PC-3 (cell line): ENCODE data around the gene C20orf141. TPM values are rescaled to one million over a fixed set of nuclear protein-coding genes. Genes with fewer than 3 reads are reported as not detected.

ENCODE experiments used
- ATAC-seq: fragments of 200-7000 bp; cut with Tn5 transposase; 2 replicates; pipeline ENCODE4 v1.9.1; 2020; ENCODE audit warnings: mild to moderate bottlenecking, moderate library complexity
- BruUV-seq: library from RNA; stranded (reverse); fragments of 400-500 nt; replicated peaks from 2 replicates; lab custom pipeline; 2021; lab: Mats Ljungman, UMichigan
- CTCF ChIA-PET: fragments of 300-600 bp; sonication (Branson Sonifier 250); formaldehyde crosslinking; loops from one replicate; lab custom pipeline; 2022; ENCODE audit warnings: antibody characterized with exemption; lab: Charles Lee
- POLR2A ChIA-PET: fragments of 300-600 bp; sonication (Branson Sonifier 250); formaldehyde crosslinking; loops from one replicate; lab custom pipeline; 2022; ENCODE audit warnings: antibody characterized with exemption; ENCODE audit not compliant: unreplicated experiment; lab: Charles Lee
- DNase-seq: peaks from one replicate; pipeline ENCODE4 v3.0.0-alpha.2; 2015
- H2AFZ ChIP-seq: fragments of 300-600 bp; sonication (generic); 2 replicates; pipeline ENCODE4 v1.6.0; 2016; ENCODE audit warnings: antibody characterized with exemption, low read length
- H3F3A ChIP-seq: fragments of 300-600 bp; sonication (generic); one replicate; pipeline ENCODE4 v1.6.0; 2017; ENCODE audit warnings: antibody characterized with exemption, low read length, control low read depth, mild to moderate bottlenecking; ENCODE audit not compliant: unreplicated experiment
- H3K27ac ChIP-seq: fragments of 300-600 bp; sonication (generic); 2 replicates; pipeline ENCODE4 v1.5.1; 2016; ENCODE audit warnings: mild to moderate bottlenecking, low read length
- H3K27me3 ChIP-seq: fragments of 300-600 bp; sonication (generic); 2 replicates; pipeline ENCODE4 v1.6.1; 2016; ENCODE audit warnings: low read length, mixed read lengths
- H3K36me3 ChIP-seq: fragments of 300-600 bp; sonication (generic); 2 replicates; pipeline ENCODE4 v1.6.1; 2016; ENCODE audit warnings: low read depth, mixed run types, low read length, mixed read lengths
- H3K4me1 ChIP-seq: fragments of 300-600 bp; sonication (generic); 2 replicates; pipeline ENCODE4 v1.5.1; 2016; ENCODE audit warnings: low read length; ENCODE audit not compliant: insufficient read depth
- H3K4me2 ChIP-seq: fragments of 300-600 bp; sonication (generic); 2 replicates; pipeline ENCODE4 v1.6.0; 2016; ENCODE audit warnings: low read length
- H3K4me3 ChIP-seq: fragments of 300-600 bp; sonication (generic); 2 replicates; pipeline ENCODE4 v1.5.1; 2016; ENCODE audit warnings: mild to moderate bottlenecking, low read length, mixed read lengths
- H3K79me2 ChIP-seq: fragments of 300-600 bp; sonication (generic); 2 replicates; pipeline ENCODE4 v1.6.1; 2017; ENCODE audit warnings: low read length, mixed read lengths
- H3K9ac ChIP-seq: fragments of 300-600 bp; sonication (generic); 2 replicates; pipeline ENCODE4 v1.6.0; 2016; ENCODE audit warnings: mild to moderate bottlenecking, low read length
- H3K9me2 ChIP-seq: fragments of 300-600 bp; sonication (generic); replicated peaks from 2 replicates; pipeline ENCODE4 v1.6.1; 2016; ENCODE audit warnings: mixed run types, low read length, mixed read lengths
- H3K9me3 ChIP-seq: fragments of 300-600 bp; sonication (generic); 2 replicates; pipeline ENCODE4 v1.6.1; 2016; ENCODE audit warnings: low read length, mixed read lengths
- H4K20me1 ChIP-seq: fragments of 300-600 bp; sonication (generic); 2 replicates; pipeline ENCODE4 v1.6.1; 2016; ENCODE audit warnings: low read length, mixed read lengths
- EZH2 ChIP-seq: fragments of 300-600 bp; sonication (generic); IDR thresholded peaks from one replicate; pipeline ENCODE4 v1.6.1; 2017; ENCODE audit warnings: antibody characterized with exemption, mild to moderate bottlenecking, low read length; ENCODE audit not compliant: unreplicated experiment
- EZH2phosphoT487 ChIP-seq: fragments of 300-600 bp; sonication (generic); IDR thresholded peaks from 2 replicates; pipeline ENCODE4 v1.6.1; 2018; ENCODE audit warnings: mild to moderate bottlenecking, antibody characterized with exemption, low read length, borderline replicate concordance
- intact Hi-C: fragments of 100-400 bp; cut with micrococcal nuclease; formaldehyde crosslinking; loops from 2 replicates; pipeline ENCODE4 v1.9.0; 2023
- total RNA-seq: library from RNA; depleted of rRNA; stranded (reverse); fragments of >200 nt; gene quantifications from 2 replicates; pipeline ENCODE4 v1.2.3, GENCODE V29; 2014
- TF ChIP-seq, protein P1 (sequence below): fragments of 300-600 bp; sonication (generic); conservative IDR thresholded peaks from 2 replicates; pipeline ENCODE4 v1.5.1; 2017; ENCODE audit warnings: antibody characterized with exemption, low read depth, mild to moderate bottlenecking, low read length

Gene C20orf141
- total RNA-seq, 1 experiment from 2014 or later, result not detected

DNA sequence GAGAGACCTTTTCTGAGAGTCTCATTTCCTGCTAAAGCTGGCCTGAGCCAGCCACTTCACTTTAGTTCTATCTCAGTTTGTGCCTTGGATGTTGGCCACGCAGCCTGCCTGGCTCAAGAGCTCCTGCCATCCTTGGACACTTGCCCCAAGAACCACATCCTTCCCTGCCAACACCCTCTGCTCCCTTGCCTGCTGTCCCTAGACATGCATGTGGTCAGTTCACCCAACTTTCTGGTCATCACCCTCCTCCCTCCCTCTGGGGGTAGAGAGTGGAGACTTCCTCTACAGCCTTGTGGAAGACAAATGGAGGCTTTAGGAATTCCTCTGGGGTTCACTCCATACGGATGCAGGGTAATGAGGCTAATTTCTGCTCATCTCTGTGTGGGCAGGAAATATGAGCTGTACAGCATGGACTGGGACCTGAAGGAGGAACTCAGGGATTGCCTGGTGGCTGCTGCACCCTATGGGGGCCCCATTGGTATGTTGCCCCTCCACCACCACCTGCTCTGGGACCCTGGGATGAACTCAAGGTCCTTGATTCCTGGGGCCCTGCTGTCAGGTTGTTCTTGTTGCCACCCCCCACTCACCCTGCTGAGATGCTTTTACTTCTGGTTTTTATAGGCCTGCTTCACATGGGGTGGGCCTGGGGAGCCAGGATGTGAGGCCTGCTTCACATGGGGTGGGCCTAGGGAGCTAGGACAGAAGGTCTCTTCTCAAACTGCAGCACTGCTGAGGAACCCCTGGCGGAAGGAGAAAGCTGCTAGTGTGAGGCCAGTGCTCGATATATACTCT, 44.7 kb downstream of the C20orf141 start:
- Histone ChIP-seq H2AFZ (no peak overlapping the region), H3K4me3 (no peak overlapping the region), H3K27me3 (no peaks in the 10 kb centered on the region), H3K4me2 (no peak overlapping the region), H3K4me1 (no peaks in the 10 kb centered on the region), H3K9me3 (no peaks in the 10 kb centered on the region), H4K20me1 (no peaks in the 10 kb centered on the region), H3K79me2 (no peaks in the 10 kb centered on the region), H3K9ac (no peak overlapping the region), H3K9me2 (no peaks in the 10 kb centered on the region), H3K36me3 (no peaks in the 10 kb centered on the region), H3F3A (no peaks in the 10 kb centered on the region), H3K27ac (no peak overlapping the region)
- TF ChIP-seq, protein P1, sequence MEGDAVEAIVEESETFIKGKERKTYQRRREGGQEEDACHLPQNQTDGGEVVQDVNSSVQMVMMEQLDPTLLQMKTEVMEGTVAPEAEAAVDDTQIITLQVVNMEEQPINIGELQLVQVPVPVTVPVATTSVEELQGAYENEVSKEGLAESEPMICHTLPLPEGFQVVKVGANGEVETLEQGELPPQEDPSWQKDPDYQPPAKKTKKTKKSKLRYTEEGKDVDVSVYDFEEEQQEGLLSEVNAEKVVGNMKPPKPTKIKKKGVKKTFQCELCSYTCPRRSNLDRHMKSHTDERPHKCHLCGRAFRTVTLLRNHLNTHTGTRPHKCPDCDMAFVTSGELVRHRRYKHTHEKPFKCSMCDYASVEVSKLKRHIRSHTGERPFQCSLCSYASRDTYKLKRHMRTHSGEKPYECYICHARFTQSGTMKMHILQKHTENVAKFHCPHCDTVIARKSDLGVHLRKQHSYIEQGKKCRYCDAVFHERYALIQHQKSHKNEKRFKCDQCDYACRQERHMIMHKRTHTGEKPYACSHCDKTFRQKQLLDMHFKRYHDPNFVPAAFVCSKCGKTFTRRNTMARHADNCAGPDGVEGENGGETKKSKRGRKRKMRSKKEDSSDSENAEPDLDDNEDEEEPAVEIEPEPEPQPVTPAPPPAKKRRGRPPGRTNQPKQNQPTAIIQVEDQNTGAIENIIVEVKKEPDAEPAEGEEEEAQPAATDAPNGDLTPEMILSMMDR, result no peak
- no peak for TF ChIP-seq EZH2phosphoT487
- no peak for TF ChIP-seq EZH2
- intact Hi-C loops, result no loop called here
- BruUV-seq, result no TSS peak
- CTCF ChIA-PET, result no interaction called here
- DNase-seq, result no peak
- POLR2A ChIA-PET, result no interaction called here
- ATAC-seq, result peak; percentile 48

DNA sequence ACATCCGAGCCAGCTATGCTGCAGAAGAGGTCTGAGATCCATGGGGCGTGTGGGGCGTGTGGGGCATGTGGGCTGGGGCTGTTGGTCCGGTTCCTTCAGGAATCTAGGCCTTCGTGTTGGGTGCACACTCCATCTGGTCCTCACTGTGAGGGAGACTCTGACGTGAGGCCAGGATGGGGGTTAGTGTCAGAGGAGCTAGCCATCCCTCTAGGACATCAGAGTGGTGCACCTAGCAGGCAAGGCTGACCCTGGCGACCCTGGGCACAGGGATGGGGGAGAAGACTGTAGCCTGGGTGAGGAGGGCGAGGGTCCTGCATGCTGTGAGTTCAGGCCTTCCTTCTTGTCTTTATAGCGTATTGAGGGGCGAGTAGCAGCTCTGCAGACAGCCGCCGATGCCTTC, 49.8 kb downstream of the C20orf141 start:
- Histone ChIP-seq H3K27me3 (no peaks in the 10 kb centered on the region), H3K4me2 (no peak overlapping the region), H3K9me2 (no peaks in the 10 kb centered on the region), H2AFZ (no peak overlapping the region), H3K9ac (no peak overlapping the region), H3K79me2 (no peaks in the 10 kb centered on the region), H3F3A (no peaks in the 10 kb centered on the region), H4K20me1 (no peaks in the 10 kb centered on the region), H3K4me3 (no peak overlapping the region), H3K27ac (no peak overlapping the region), H3K36me3 (no peaks in the 10 kb centered on the region), H3K4me1 (peaks cover 13% of the 10 kb centered on the region), H3K9me3 (no peaks in the 10 kb centered on the region)
- POLR2A ChIA-PET, result no interaction called here
- ATAC-seq, result no peak
- no TSS peak for BruUV-seq
- DNase-seq, result no peak
- intact Hi-C loops, result no loop called here
- TF ChIP-seq, protein P1, result no peak
- TF ChIP-seq EZH2 (no peak), EZH2phosphoT487 (no peak)
- CTCF ChIA-PET, result no interaction called here

DNA sequence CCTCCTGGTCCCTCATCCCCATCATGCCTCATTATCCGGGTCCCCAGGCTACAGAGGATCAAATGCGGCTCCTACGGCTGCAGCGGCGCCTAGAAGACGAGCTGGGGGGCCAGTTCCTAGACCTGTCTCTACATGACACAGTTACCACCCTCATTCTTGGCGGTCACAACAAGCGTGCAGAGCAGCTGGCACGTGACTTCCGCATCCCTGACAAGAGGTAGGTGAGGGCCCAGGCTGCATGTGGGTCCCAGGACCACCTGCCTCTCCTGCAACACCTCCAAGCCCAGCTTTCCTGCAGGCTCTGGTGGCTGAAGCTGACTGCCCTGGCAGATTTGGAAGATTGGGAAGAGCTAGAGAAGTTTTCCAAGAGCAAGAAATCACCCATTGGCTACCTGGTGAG, 50.3 kb downstream of the C20orf141 start:
- intact Hi-C loops, result no loop called here
- Histone ChIP-seq H3K9ac (no peak overlapping the region), H3F3A (no peaks in the 10 kb centered on the region), H3K27ac (no peak overlapping the region), H3K9me2 (no peaks in the 10 kb centered on the region), H3K4me2 (no peak overlapping the region), H3K9me3 (no peaks in the 10 kb centered on the region), H3K4me1 (peaks cover 14% of the 10 kb centered on the region), H3K4me3 (no peak overlapping the region), H4K20me1 (no peaks in the 10 kb centered on the region), H2AFZ (no peak overlapping the region), H3K27me3 (no peaks in the 10 kb centered on the region), H3K79me2 (no peaks in the 10 kb centered on the region), H3K36me3 (no peaks in the 10 kb centered on the region)
- ATAC-seq, result no peak
- no peak for DNase-seq
- CTCF ChIA-PET, result no interaction called here
- POLR2A ChIA-PET, result no interaction called here
- TF ChIP-seq, protein P1, result no peak
- TF ChIP-seq EZH2phosphoT487 (no peak), EZH2 (no peak)
- BruUV-seq, result no TSS peak
